Esophagus squamous epithelium (tissue), 4 donors: Measurements from ENCODE around the gene HTATIP2.

Experiments
- POLR2A ChIP-seq, 4 donors: fragments of 450-650 bp; IDR thresholded peaks; one replicate each; pipeline ENCODE4 v1.6.1; 2017; ENCODE audit warnings: antibody characterized with exemption in 4 of 4, mild to moderate bottlenecking in 4 of 4, moderate library complexity in 3 of 4
- TF ChIP-seq, protein P1 (sequence below), 6 experiments: fragments of 450-650 bp in 4 of 6; fragments of 200-600 bp in 2 of 6; sonication (generic) in 2 of 6; IDR thresholded peaks; one replicate each; pipeline ENCODE4 v1.5.1; 2016 to 2019; ENCODE audit warnings: antibody characterized with exemption in 6 of 6, mild to moderate bottlenecking in 4 of 6, moderate library complexity in 4 of 6

DNA sequence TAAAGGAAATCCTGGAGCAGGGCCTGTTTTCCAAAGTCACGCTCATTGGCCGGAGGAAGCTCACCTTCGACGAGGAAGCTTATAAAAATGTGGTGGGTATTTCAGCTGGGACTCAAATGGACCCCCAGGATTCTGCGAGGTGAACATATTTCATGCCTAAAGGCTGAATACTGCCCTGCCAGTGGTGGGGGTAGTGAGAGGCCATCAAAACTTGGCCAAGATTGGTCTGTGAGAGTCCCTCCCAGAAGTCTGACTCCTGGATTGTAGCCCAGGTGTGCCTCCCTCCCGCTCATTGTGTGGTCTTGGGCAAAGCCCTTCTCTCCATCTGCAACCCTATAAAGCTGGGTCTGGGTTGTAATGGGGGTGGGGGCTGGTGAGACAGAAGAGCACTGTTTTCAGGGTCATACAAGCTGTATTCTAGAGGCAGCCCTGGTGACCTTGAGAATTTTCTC, 853 bp downstream of the HTATIP2 start:
- no peak for TF ChIP-seq POLR2A (IDR thresholded peaks at IDR 0.05)
- TF ChIP-seq, protein P1, sequence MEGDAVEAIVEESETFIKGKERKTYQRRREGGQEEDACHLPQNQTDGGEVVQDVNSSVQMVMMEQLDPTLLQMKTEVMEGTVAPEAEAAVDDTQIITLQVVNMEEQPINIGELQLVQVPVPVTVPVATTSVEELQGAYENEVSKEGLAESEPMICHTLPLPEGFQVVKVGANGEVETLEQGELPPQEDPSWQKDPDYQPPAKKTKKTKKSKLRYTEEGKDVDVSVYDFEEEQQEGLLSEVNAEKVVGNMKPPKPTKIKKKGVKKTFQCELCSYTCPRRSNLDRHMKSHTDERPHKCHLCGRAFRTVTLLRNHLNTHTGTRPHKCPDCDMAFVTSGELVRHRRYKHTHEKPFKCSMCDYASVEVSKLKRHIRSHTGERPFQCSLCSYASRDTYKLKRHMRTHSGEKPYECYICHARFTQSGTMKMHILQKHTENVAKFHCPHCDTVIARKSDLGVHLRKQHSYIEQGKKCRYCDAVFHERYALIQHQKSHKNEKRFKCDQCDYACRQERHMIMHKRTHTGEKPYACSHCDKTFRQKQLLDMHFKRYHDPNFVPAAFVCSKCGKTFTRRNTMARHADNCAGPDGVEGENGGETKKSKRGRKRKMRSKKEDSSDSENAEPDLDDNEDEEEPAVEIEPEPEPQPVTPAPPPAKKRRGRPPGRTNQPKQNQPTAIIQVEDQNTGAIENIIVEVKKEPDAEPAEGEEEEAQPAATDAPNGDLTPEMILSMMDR (IDR thresholded peaks at IDR 0.05), result no peak
